GM12878 (cell line): ENCODE results near the gene SRPRB. TPM values are rescaled to one million over a fixed set of nuclear protein-coding genes. Genes with fewer than 3 reads are reported as not detected.

Source experiments
- ATAC-seq: fragments of 200-7000 bp; cut with Tn5 transposase; 3 replicates; pipeline ENCODE4 v1.9.1; 2020; ENCODE audit warnings: mild to moderate bottlenecking, moderate library complexity
- BruUV-seq: library from RNA; stranded (reverse); fragments of 400-500 nt; replicated peaks from 2 replicates; lab custom pipeline; 2021; lab: Mats Ljungman, UMichigan
- CTCF ChIA-PET: fragments of 300-600 bp; sonication (Branson Sonifier 250); formaldehyde crosslinking; extraction: SDS; loops from one replicate; lab custom pipeline; 2021; ENCODE audit warnings: inconsistent platforms; lab: Yijun Ruan, JAX
- POLR2A ChIA-PET: fragments of 350-600 bp; formaldehyde crosslinking; extraction: SDS; loops from one replicate; lab custom pipeline; 2021; ENCODE audit warnings: inconsistent platforms; lab: Charles Lee
- RAD21 ChIA-PET: fragments of 300-600 bp; sonication (Branson Sonifier 250); formaldehyde crosslinking; loops from one replicate; lab custom pipeline; 2023; ENCODE audit warnings: antibody characterized with exemption; ENCODE audit not compliant: unreplicated experiment; lab: Charles Lee
- SMC1A ChIA-PET: fragments of 300-600 bp; sonication (Branson Sonifier 250); formaldehyde crosslinking; loops from one replicate; lab custom pipeline; 2023; ENCODE audit not compliant: unreplicated experiment, uncharacterized antibody; lab: Charles Lee
- DNase-seq: peaks from one replicate; pipeline ENCODE4 v3.0.0-alpha.2; 2011; ENCODE audit warnings: low read depth, low spot score
- FAIRE-seq: peaks from 3 replicates; lab custom pipeline; 2011; peaks lifted over from hg19 to GRCh38; lab: Jason Lieb, UNC
- H2AFZ ChIP-seq: 2 replicates; pipeline ENCODE4 v1.6.0; 2011; ENCODE audit warnings: low read depth, low read length, control low read depth; ENCODE audit not compliant: control insufficient read depth
- H3K27ac ChIP-seq: 2 replicates; pipeline ENCODE4 v1.5.1; 2011; ENCODE audit warnings: control low read depth; ENCODE audit not compliant: control insufficient read depth, insufficient read depth
- H3K27me3 ChIP-seq, 2 experiments: replicated peaks in 1 of 2; 2 replicates each; pipeline versions ENCODE4 v1.6.0 to v1.6.1; 2011; ENCODE audit warnings: low read length in 1 of 2; ENCODE audit not compliant: control insufficient read depth in 2 of 2, insufficient read depth in 2 of 2
- H3K36me3 ChIP-seq, 2 experiments: 2 replicates each; pipeline ENCODE4 v1.5.1; 2011; ENCODE audit warnings: low read length in 1 of 2; ENCODE audit not compliant: control insufficient read depth in 2 of 2, insufficient read depth in 2 of 2
- H3K4me1 ChIP-seq: 2 replicates; pipeline ENCODE4 v1.6.1; 2011; ENCODE audit warnings: mild to moderate bottlenecking, low read length, moderate library complexity, mixed read lengths; ENCODE audit not compliant: control insufficient read depth, insufficient read depth
- H3K4me2 ChIP-seq: 2 replicates; pipeline ENCODE4 v1.6.0; 2011; ENCODE audit warnings: control low read depth; ENCODE audit not compliant: control insufficient read depth, insufficient read depth
- H3K4me3 ChIP-seq: fragments of 200-600 bp; sonication (generic); 2 replicates; pipeline ENCODE4 v1.5.1; 2016
- H3K79me2 ChIP-seq: 2 replicates; pipeline ENCODE4 v1.6.0; 2011; ENCODE audit warnings: low read length; ENCODE audit not compliant: control insufficient read depth, insufficient read depth
- H3K9ac ChIP-seq: 2 replicates; pipeline ENCODE4 v1.8.0; 2011; ENCODE audit warnings: low read length, control low read depth, mixed read lengths; ENCODE audit not compliant: control insufficient read depth, insufficient read depth
- H3K9me3 ChIP-seq: replicated peaks from 3 replicates; pipeline ENCODE4 v1.5.1; 2011; ENCODE audit warnings: mild to moderate bottlenecking, low read length; ENCODE audit not compliant: control insufficient read depth, insufficient read depth
- H4K20me1 ChIP-seq: 2 replicates; pipeline ENCODE4 v1.6.0; 2011; ENCODE audit not compliant: control insufficient read depth, insufficient read depth
- CHD4 ChIP-seq: fragments of 200-600 bp; sonication (generic); IDR thresholded peaks from 2 replicates; pipeline ENCODE4 v1.6.1; 2016; ENCODE audit warnings: mild to moderate bottlenecking
- CTCF ChIP-seq, 3 experiments: IDR thresholded peaks in 2 of 3; conservative IDR thresholded peaks in 1 of 3; 2 replicates each; pipeline ENCODE4 v1.5.1; 2011; ENCODE audit warnings: low read depth in 3 of 3, low read length in 3 of 3, mild to moderate bottlenecking in 3 of 3, control low read depth in 2 of 3, moderate library complexity in 2 of 3, inconsistent platforms in 1 of 3, mixed read lengths in 1 of 3; ENCODE audit not compliant: control insufficient read depth in 2 of 3, insufficient read depth in 1 of 3; ENCODE audit errors: extremely low read depth in 1 of 3
- E4F1 ChIP-seq: fragments of 450-650 bp; IDR thresholded peaks from 2 replicates; pipeline ENCODE4 v1.6.1; 2018; ENCODE audit warnings: borderline replicate concordance, mild to moderate bottlenecking; ENCODE audit not compliant: partially characterized antibody
- EED ChIP-seq: sonication (generic); IDR thresholded peaks from 2 replicates; pipeline ENCODE4 v1.6.1; 2016; ENCODE audit warnings: antibody characterized with exemption, low read depth
- EGR1 ChIP-seq, 2 experiments: IDR thresholded peaks; 1 replicate in 1 of 2; 2 replicates in 1 of 2; pipeline ENCODE4 v1.6.1; 2011 to 2012; ENCODE audit warnings: low read depth in 2 of 2, low read length in 2 of 2, borderline replicate concordance in 1 of 2, mild to moderate bottlenecking in 1 of 2, moderate library complexity in 1 of 2
- IRF4 ChIP-seq: IDR thresholded peaks from 2 replicates; pipeline ENCODE4 v1.6.1; 2011; ENCODE audit warnings: low read depth, low read length
- JUNB ChIP-seq: IDR thresholded peaks from 2 replicates; pipeline ENCODE4 v1.6.1; 2016; ENCODE audit warnings: antibody characterized with exemption, mild to moderate bottlenecking
- PAX5 ChIP-seq: IDR thresholded peaks from 2 replicates; pipeline ENCODE4 v1.6.1; 2011; ENCODE audit warnings: low read depth, low read length, borderline replicate concordance
- STAT1 ChIP-seq: fragments of 450-650 bp; conservative IDR thresholded peaks from 2 replicates; pipeline ENCODE4 v1.6.1; 2014; ENCODE audit warnings: antibody characterized with exemption, mild to moderate bottlenecking
- SUPT20H ChIP-seq: IDR thresholded peaks from 2 replicates; pipeline ENCODE4 v1.6.1; 2011; ENCODE audit warnings: low read depth, mild to moderate bottlenecking, low read length, moderate library complexity, borderline replicate concordance; ENCODE audit not compliant: control insufficient read depth
- SUZ12 ChIP-seq: fragments of 200-600 bp; sonication (generic); IDR thresholded peaks from one replicate; pipeline ENCODE4 v1.6.1; 2018; ENCODE audit warnings: antibody characterized with exemption, mild to moderate bottlenecking; ENCODE audit not compliant: unreplicated experiment
- TBL1XR1 ChIP-seq: IDR thresholded peaks from 2 replicates; pipeline ENCODE4 v1.6.1; 2012; ENCODE audit warnings: low read depth, low read length, improper control_type of control experiment
- ZBTB4 ChIP-seq: fragments of 450-650 bp; formaldehyde crosslinking; IDR thresholded peaks from 2 replicates; pipeline ENCODE4 v1.4.0; 2022; ENCODE audit warnings: mild to moderate bottlenecking, moderate library complexity
- ZNF207 ChIP-seq: fragments of 450-650 bp; IDR thresholded peaks from 2 replicates; pipeline ENCODE4 v1.6.1; 2014; ENCODE audit warnings: antibody characterized with exemption, mild to moderate bottlenecking, borderline replicate concordance
- ZNF217 ChIP-seq: fragments of 450-650 bp; IDR thresholded peaks from 2 replicates; pipeline ENCODE4 v1.6.1; 2017; ENCODE audit warnings: antibody characterized with exemption, mild to moderate bottlenecking
- WGBS: methylation state at CpG from one replicate; pipeline ENCODE4 v1.1.6; 2016; ENCODE audit warnings: low lambda C conversion rate; ENCODE audit not compliant: insufficient replicate concordance, insufficient coverage; ENCODE audit errors: missing lambda C conversion rate; 5-methylcytosine and 5-hydroxymethylcytosine counted together
- in situ Hi-C: fragments of 300-500 bp; cut with MboI; formaldehyde crosslinking; loops from 9 replicates; pipeline ENCODE4 v1.14.3; 2018; ENCODE audit warnings: mixed read lengths
- intact Hi-C: fragments of 100-400 bp; cut with micrococcal nuclease; formaldehyde crosslinking; loops from one replicate; pipeline ENCODE4 v1.14.2; 2022; ENCODE audit not compliant: unreplicated experiment
- polyA plus RNA-seq, 11 experiments: library from polyadenylated mRNA; depleted of rRNA in 4 of 11; unstranded in 6 of 11; stranded (reverse) in 5 of 11; fragments of >200 nt; fragmentation: Nextera tagmentation in 4 of 11; fragmentation: Illumina TruSeq in 1 of 11; extraction: Ambion mirVana in 4 of 11; extraction: Trizol in 1 of 11; gene quantifications; 1 replicate in 1 of 11; 2 replicates in 10 of 11; pipeline versions ENCODE4 v1.2.1 to v1.2.3, GENCODE V29; 2011 to 2016; ENCODE audit warnings: inconsistent platforms in 2 of 11, missing spikeins in 2 of 11, low read depth in 1 of 11
- total RNA-seq, 4 experiments: library from RNA; depleted of rRNA in 3 of 4; stranded (reverse); fragments of >200 nt in 3 of 4; fragmentation: Illumina TruSeq in 1 of 4; extraction: Trizol in 1 of 4; gene quantifications; 2 replicates each; pipeline versions ENCODE4 v1.2.1 to v1.2.3, GENCODE V29; 2013 to 2021

The SRPRB gene
- total and polyA plus RNA-seq, 10 of the 15 experiments (the other 5 are each of a cell fraction or from before 2014, with no cell fraction given) = 30.6 to 107 (median 46.6) TPM

GRCh38 chr3:133851931-133852330, 46.3 kb downstream of the SRPRB start (continued):
- TF ChIP-seq IRF4 (no peak), SUZ12 (no peak), TBL1XR1 (no peak), ZBTB4 (no peak), ZNF217 (no peak), STAT1 (no peak), EED (no peak)

GRCh38 chr3:133853063-133853924, 47.7 kb downstream of the SRPRB start:
- in situ Hi-C loops (no loop called here), intact Hi-C loops (no loop called here)
- no peak overlapping the region for H3K27ac ChIP-seq
- no peaks in the 10 kb centered on the region for H3K36me3 ChIP-seq
- ATAC-seq (no peak), DNase-seq (no peak), FAIRE-seq (no peak)
- ChIA-PET CTCF (no interaction called here), SMC1A (no interaction called here), RAD21 (no interaction called here), POLR2A (no interaction called here)
- no peak overlapping the region for H3K4me2 ChIP-seq
- BruUV-seq = no TSS peak
- no peaks in the 10 kb centered on the region for H3K27me3 ChIP-seq
- no peak overlapping the region for H3K9ac ChIP-seq
- H3K4me3 ChIP-seq = no peak overlapping the region
- no peaks in the 10 kb centered on the region; the same call in 2 of the 3 replicates for H3K9me3 ChIP-seq
- no peaks in the 10 kb centered on the region for H3K79me2 ChIP-seq
- H4K20me1 ChIP-seq = no peaks in the 10 kb centered on the region
- peaks cover 49% of the 10 kb centered on the region for H3K4me1 ChIP-seq
- WGBS = 66% methylated on average over 5 of the region's 5 CpGs
- no peak overlapping the region for H2AFZ ChIP-seq
- no peak for TF ChIP-seq CTCF (IDR thresholded peaks at IDR 0.05 in 2 of 3, conservative IDR thresholded peaks at IDR 0.05 in 1 of 3; ENCODE audit: control insufficient read depth in 2 of 3, extremely low read depth in 1 of 3, insufficient read depth in 1 of 3, low read depth in 3 of 3, low read length in 3 of 3)
- no peak for TF ChIP-seq E4F1
- no peak for TF ChIP-seq SUPT20H
- TF ChIP-seq ZNF207 = no peak
- TF ChIP-seq EGR1 (IDR thresholded peaks at IDR 0.05; ENCODE audit: borderline replicate concordance in 1 of 2, low read depth in 2 of 2, low read length in 2 of 2) = no peak
- no peak for TF ChIP-seq PAX5
- TF ChIP-seq JUNB = no peak
- no peak for TF ChIP-seq CHD4
